Breast epithelium (tissue), 4 donors: Measurements from ENCODE around the gene CIROP. TPM values are rescaled to one million over a fixed set of nuclear protein-coding genes. Genes with fewer than 3 reads are reported as not detected.

ENCODE experiments used
- DNase-seq, 2 donors: peaks; one replicate each; pipeline ENCODE4 v3.0.0-alpha.2; 2019; ENCODE audit warnings: low spot score in 2 of 2
- H3K27ac ChIP-seq, 2 donors: fragments of 200-600 bp; sonication (generic) in 1 of 2; one replicate each; pipeline ENCODE4 v1.5.1; 2016 to 2019; ENCODE audit warnings: mild to moderate bottlenecking in 1 of 2
- H3K27me3 ChIP-seq, 2 donors: fragments of 200-600 bp; sonication (generic) in 1 of 2; one replicate each; pipeline versions ENCODE4 v1.5.1 to v1.6.0; 2017 to 2019; ENCODE audit warnings: control low read depth in 1 of 2, mild to moderate bottlenecking in 1 of 2
- H3K36me3 ChIP-seq: fragments of 200-600 bp; one replicate; pipeline ENCODE4 v1.5.1; 2019
- H3K4me1 ChIP-seq, 2 donors: fragments of 200-600 bp; sonication (generic); one replicate each; pipeline ENCODE4 v1.5.1; 2016 to 2019; ENCODE audit warnings: control low read depth in 1 of 2
- H3K4me3 ChIP-seq, 3 donors: fragments of 200-600 bp; sonication (generic); 1 replicate in 2 of 3; 2 replicates in 1 of 3; pipeline ENCODE4 v1.5.1; 2016 to 2019; ENCODE audit warnings: mild to moderate bottlenecking in 3 of 3, moderate library complexity in 2 of 3
- H3K9me3 ChIP-seq, 2 donors: fragments of 200-600 bp; sonication (generic) in 1 of 2; one replicate each; pipeline ENCODE4 v1.5.1; 2016 to 2019; ENCODE audit warnings: control low read depth in 1 of 2
- POLR2A ChIP-seq: fragments of 450-650 bp; IDR thresholded peaks from one replicate; pipeline ENCODE4 v1.6.1; 2016; ENCODE audit warnings: antibody characterized with exemption, mild to moderate bottlenecking, moderate library complexity
- POLR2AphosphoS5 ChIP-seq, 3 donors: sonication (generic); formaldehyde crosslinking; IDR thresholded peaks; one replicate each; pipeline ENCODE4 v1.6.1; 2017; ENCODE audit warnings: antibody characterized with exemption in 3 of 3
- intact Hi-C: fragments of 100-400 bp; cut with DNase I; formaldehyde crosslinking; loops from one replicate; pipeline ENCODE4 v1.15.1; 2023; ENCODE audit warnings: low total_unique reads
- total RNA-seq, 3 donors: library from RNA; depleted of rRNA; stranded (reverse); fragments of >200 nt; gene quantifications; one replicate each; pipeline ENCODE4 v1.1.0, GENCODE V29; 2016
- TF ChIP-seq, protein P1 (sequence below), 3 donors: fragments of 450-650 bp; IDR thresholded peaks; one replicate each; pipeline ENCODE4 v1.5.1; 2016 to 2017; ENCODE audit warnings: antibody characterized with exemption in 3 of 3, mild to moderate bottlenecking in 3 of 3, moderate library complexity in 3 of 3

The CIROP gene
- total RNA-seq, 3 donors from 2014 or later = not detected

DNA sequence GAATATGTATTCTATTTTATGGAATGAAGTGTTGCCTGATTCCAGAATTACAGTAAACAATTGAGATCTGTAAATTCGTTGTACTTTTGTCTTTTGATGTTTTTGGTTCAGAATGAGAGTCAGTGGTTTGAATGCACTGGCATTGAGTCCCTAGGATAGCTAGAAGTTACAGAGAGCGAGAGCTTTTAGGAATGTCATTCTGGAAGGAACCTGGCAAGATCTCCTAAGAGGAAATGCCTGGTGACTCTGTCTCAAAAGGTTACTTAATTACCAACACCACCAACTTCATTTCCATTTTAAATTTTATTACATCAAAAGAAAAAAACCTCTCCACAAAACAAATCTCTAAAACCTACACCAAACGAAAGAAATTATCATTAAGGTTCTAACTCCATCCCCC is 20.2 kb upstream of the CIROP start:
- Histone ChIP-seq H3K9me3 (no peaks in the 10 kb centered on the region), H3K4me3 (no peak overlapping the region), H3K4me1 (no peaks in the 10 kb centered on the region), H3K36me3 (no peaks in the 10 kb centered on the region), H3K27me3 (no peaks in the 10 kb centered on the region), H3K27ac (peak overlapping the region; percentile 22 to 64)
- DNase-seq = no peak
- TF ChIP-seq POLR2AphosphoS5 (IDR thresholded peaks at IDR 0.05) (no peak), POLR2A (no peak)
- TF ChIP-seq, protein P1, sequence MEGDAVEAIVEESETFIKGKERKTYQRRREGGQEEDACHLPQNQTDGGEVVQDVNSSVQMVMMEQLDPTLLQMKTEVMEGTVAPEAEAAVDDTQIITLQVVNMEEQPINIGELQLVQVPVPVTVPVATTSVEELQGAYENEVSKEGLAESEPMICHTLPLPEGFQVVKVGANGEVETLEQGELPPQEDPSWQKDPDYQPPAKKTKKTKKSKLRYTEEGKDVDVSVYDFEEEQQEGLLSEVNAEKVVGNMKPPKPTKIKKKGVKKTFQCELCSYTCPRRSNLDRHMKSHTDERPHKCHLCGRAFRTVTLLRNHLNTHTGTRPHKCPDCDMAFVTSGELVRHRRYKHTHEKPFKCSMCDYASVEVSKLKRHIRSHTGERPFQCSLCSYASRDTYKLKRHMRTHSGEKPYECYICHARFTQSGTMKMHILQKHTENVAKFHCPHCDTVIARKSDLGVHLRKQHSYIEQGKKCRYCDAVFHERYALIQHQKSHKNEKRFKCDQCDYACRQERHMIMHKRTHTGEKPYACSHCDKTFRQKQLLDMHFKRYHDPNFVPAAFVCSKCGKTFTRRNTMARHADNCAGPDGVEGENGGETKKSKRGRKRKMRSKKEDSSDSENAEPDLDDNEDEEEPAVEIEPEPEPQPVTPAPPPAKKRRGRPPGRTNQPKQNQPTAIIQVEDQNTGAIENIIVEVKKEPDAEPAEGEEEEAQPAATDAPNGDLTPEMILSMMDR (IDR thresholded peaks at IDR 0.05) = no peak
- intact Hi-C loops = no loop called here

DNA sequence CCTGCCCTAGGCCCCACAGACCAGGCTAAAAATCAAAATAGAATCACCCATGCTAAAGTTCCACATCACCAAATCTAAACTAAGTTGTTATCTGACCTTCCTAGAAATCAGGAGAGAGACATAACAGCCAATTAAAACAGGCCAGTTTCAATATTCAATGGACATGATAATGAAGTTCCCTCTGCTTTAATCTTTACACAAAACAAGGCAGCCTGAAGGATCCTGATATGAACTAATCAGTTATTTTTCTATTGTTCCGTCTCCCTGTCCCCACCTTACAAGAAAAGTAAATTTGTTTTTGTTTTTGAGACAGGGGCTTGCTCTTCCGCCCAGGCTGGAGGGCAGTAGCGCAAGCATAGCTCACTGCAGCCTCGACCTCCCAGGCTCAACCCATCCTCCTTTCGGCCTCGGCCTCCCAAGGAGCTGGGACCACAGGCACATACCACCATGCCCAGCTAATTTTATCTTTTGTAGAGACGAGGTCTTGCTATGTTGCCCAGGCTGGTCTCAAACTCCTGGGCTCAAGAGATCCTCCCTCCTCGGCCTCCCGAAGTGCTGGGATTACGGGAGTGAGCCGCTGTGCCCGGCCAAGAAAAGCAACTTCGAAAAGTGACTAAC is 19.7 kb upstream of the CIROP start:
- no peak for DNase-seq

DNA sequence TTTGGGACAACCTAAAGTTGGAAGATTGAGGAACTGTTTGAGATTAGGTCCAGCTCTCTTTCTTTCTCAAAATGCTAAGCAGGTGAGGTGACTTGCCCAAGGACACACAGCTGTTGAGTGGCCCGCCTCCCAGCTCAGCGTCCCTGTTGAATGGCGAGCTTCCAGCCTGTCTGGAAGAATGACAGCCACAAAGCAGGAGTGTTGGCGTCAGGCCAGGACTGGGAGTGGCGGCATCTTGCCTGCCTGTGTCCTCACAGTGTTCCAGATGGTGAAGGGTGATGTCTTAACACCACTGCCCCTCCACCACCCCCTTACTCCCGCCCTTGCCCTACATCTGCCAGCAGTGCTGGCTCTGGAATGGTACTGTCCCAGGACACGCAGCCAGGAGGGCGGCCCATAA is 18.6 kb upstream of the CIROP start:
- peak; percentile 54 to 92 for DNase-seq
- Histone ChIP-seq H3K4me3 (no peak overlapping the region), H3K27ac (peak overlapping the region; percentile 51 to 52), H3K4me1 (no peaks in the 10 kb centered on the region), H3K9me3 (no peaks in the 10 kb centered on the region), H3K27me3 (no peaks in the 10 kb centered on the region), H3K36me3 (no peaks in the 10 kb centered on the region)
- intact Hi-C loops = loop anchor here (5.0 kb wide), 1 partner anchor 64 kb away; no protein-coding TSS in a partner anchor
- TF ChIP-seq, protein P1 (IDR thresholded peaks at IDR 0.05) = no peak
- no peak for TF ChIP-seq POLR2AphosphoS5 (IDR thresholded peaks at IDR 0.05)

More for the DNA sequence above, 19.7 kb upstream of the CIROP start:
- H3K4me3 ChIP-seq = no peak overlapping the region
- H3K36me3 ChIP-seq = no peaks in the 10 kb centered on the region
- no peak for TF ChIP-seq POLR2AphosphoS5 (IDR thresholded peaks at IDR 0.05)
- TF ChIP-seq, protein P1 (IDR thresholded peaks at IDR 0.05) = no peak
- intact Hi-C loops = loop anchor here (5.0 kb wide), 1 partner anchor 63 kb away; no protein-coding TSS in a partner anchor
- H3K27ac ChIP-seq = peak overlapping the region; percentile 51 to 52
- H3K27me3 ChIP-seq = no peaks in the 10 kb centered on the region
- H3K9me3 ChIP-seq = no peaks in the 10 kb centered on the region
- no peaks in the 10 kb centered on the region for H3K4me1 ChIP-seq

DNA sequence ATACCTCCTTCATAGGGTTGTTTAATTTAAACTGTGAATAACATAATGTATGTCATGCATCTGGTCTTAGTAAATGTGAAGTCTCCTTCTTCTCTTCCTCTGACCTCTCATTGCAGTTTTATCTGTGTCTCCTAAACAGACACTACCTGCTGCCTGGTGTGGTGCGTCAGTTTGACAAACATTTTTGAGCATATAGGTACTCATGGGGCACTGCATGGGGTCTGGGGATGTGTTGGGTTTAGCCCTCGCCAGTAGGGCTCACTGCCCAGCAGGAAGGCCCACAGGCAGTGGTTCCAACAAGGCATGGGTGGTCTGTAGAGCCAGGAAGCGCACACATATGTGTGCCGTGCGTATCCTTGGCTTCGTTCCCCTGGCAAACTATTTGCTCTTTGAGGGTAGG is 17.3 kb upstream of the CIROP start:
- no peak for DNase-seq
- Histone ChIP-seq H3K4me3 (no peak overlapping the region), H3K36me3 (no peaks in the 10 kb centered on the region), H3K9me3 (no peaks in the 10 kb centered on the region), H3K27me3 (no peaks in the 10 kb centered on the region), H3K27ac (peak overlapping the region in 1 of 2 donors; percentile 42), H3K4me1 (no peaks in the 10 kb centered on the region)
- TF ChIP-seq POLR2A (no peak), POLR2AphosphoS5 (IDR thresholded peaks at IDR 0.05) (no peak)
- TF ChIP-seq, protein P1 (IDR thresholded peaks at IDR 0.05) = no peak
- intact Hi-C loops = loop anchor here (5.0 kb wide), 1 partner anchor 65 kb away; no protein-coding TSS in a partner anchor

DNA sequence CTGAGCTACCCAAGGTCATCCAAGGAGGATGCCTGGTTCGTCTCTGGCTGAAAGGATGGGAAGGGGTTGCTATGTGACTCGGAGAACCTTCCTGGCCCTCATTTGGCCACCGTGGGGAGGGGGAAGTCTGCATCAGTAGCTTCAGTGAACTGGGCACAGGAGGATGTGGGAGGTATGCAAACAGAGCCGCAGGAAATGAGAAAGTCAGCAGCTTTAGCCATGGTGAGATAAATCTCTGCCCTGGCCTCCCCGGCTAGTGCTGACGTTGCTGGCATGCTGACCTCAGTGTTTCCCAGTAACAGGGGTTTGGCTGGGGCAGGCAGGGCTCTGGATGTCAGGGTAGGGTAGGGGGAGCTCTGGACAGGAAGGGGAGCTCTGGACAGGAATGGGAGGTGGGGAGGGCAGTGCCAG is 16.6 kb upstream of the CIROP start:
- Histone ChIP-seq H3K36me3 (no peaks in the 10 kb centered on the region), H3K9me3 (no peaks in the 10 kb centered on the region), H3K27me3 (no peaks in the 10 kb centered on the region), H3K4me3 (no peak overlapping the region), H3K27ac (peak overlapping the region; percentile 4 to 42), H3K4me1 (no peaks in the 10 kb centered on the region)
- TF ChIP-seq, protein P1 (IDR thresholded peaks at IDR 0.05) = no peak
- TF ChIP-seq POLR2AphosphoS5 (IDR thresholded peaks at IDR 0.05) = no peak
- no peak for DNase-seq
- intact Hi-C loops = loop anchor here (5.0 kb wide), 1 partner anchor 66 kb away; no protein-coding TSS in a partner anchor
